ENCODE results near the gene TRIM14.
"Not testable (repeated sequence)": the region's sequence is repeated elsewhere in the genome, so short reads cannot be mapped to it uniquely, and the experiment has no call there.

The TRIM14 gene

DNA sequence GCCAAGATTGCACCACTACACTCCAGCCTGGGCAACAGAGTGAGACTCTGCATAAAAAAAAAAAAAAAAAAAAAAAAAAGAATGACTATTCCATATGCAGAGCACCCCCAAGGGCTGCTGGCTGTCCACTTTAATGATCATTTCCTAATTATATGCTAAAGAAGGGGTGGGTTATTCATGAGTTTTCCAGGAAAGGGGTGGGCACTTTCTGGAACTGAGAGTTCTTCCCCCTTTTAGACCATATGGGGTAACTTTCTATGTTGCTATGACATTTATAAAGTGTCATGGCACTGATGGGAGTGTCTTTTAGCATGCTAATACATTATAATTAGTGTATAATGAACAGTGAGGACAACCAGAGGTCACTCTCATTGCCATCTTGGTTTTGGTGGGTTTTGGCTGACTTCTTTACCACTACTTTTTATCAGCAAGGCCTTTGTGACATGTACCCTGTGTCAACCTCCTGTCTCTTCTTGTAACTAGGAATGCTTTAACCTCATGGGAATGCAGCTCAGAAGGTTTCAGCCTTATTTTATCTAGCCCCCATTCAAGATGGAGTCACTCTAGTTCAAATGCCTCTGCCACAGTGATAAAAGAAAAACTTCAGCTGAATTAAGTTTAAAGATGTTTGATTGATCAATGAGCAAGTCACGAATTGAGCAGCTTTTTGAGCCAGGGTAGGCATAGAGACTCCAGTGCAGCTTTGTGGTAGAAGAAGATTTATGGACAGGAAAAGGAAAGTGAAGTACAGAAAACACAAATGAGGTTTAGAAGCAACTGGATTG lies 69.5 kb downstream of the TRIM14 start:
- no peak for DNase-seq (ENCODE audit: low read depth in 2 of 2)

- no peak for DNase-seq (ENCODE audit: low read depth in 2 of 2)
Measured at GRCh38 chr9:98047002-98047401, 72.0 kb downstream of the TRIM14 start.

- DNase-seq (ENCODE audit: low read depth in 2 of 2) = no peak
Measured at GRCh38 chr9:98046180-98046543, 72.9 kb downstream of the TRIM14 start.

- no peak for DNase-seq (ENCODE audit: low read depth in 2 of 2)
Measured at GRCh38 chr9:98045234-98046179, 73.5 kb downstream of the TRIM14 start.

GRCh38 chr9:98043915-98044314 lies 75.1 kb downstream of the TRIM14 start:
- DNase-seq (ENCODE audit: low read depth in 2 of 2) = no peak

- DNase-seq (ENCODE audit: low read depth in 2 of 2) = no peak
Measured at GRCh38 chr9:98040212-98040611, 78.8 kb downstream of the TRIM14 start.

DNA sequence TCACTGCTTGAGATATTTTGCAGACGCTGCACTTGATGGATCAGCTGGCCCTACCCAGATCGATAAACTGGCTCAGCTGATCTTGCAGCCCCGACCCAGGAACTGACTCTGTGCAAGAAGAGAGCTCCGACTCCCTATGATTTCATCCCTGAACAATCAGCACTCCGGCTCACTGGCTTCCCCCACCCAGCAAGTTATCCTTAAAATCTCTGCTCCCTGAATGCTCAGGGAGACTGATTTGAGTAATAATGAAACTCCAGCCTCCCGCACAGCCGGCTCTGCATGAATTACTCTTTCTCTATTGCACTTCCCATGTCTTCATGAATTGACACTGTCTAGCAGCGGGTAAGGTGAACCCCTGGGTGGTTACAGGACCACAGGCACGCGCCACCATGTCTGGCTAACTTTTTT lies 79.4 kb downstream of the TRIM14 start:
- no peak for DNase-seq (ENCODE audit: low read depth in 2 of 2)

DNA sequence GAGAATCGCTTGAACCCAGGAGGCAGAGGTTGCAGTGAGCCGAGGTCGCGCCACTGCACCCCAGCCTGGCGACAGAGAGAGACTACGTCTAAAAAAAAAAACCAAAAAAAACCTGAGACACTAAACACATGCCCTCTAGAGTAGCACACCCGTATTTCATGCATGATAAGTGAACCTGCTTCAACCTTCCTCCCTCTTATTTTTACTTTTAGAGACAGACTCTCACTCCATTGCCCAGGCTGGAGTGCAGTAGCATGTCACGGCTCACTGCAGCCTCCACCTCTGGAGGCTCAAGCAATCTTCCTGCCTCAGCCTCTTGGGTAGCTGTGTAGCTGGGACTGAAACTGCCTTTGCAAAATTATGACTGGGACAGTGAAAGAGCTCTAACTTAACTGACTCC lies 80.1 kb downstream of the TRIM14 start:
- DNase-seq (ENCODE audit: low read depth in 2 of 2) = no peak

- DNase-seq (ENCODE audit: low read depth in 2 of 2) = no peak
Measured at GRCh38 chr9:98037357-98037756, 81.7 kb downstream of the TRIM14 start.

- peak; percentile 58 to 82 for DNase-seq (ENCODE audit: low read depth in 2 of 2)
Measured at GRCh38 chr9:98034593-98035546, 84.2 kb downstream of the TRIM14 start.

GRCh38 chr9:98031935-98032334 lies 87.1 kb downstream of the TRIM14 start:
- DNase-seq (ENCODE audit: low read depth in 2 of 2) = no peak

DNA sequence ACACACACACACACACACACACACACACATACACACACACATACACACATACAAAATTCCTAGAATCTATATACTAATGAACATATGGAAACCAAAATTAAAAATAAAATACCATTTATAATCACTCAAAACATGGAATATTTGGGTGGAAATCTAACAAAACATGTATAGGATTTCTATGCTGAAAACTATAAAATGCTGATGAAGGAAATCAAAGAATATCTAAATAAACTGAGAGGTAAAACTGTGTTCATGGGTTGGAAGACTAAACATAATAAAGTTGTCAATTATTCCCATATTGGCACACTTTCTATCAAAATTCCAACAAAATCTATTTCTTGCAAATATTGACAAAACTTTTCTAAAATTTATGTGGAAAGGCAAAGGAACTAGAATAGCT lies 87.9 kb downstream of the TRIM14 start:
- no peak for DNase-seq (ENCODE audit: low read depth in 2 of 2)

DNA sequence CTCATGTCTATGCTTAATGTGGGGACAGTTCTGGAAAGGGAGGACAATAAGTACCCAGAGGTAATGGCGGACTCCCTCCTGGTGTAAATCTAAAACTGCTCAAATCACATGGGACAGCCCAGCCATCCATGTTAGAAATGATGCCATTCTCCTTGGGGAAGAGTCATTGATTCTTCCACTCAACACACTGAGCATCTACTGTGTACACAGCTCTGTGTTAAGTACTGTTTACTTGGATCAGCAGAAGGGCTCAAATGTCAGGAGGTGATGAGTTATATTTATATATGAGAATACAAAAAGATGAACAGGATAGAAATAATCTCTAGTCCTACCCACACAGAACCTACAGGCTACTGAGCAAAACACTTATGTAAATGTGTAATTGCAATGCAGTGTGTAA lies 94.3 kb downstream of the TRIM14 start:
- no peak for DNase-seq (ENCODE audit: low read depth in 2 of 2)

DNA sequence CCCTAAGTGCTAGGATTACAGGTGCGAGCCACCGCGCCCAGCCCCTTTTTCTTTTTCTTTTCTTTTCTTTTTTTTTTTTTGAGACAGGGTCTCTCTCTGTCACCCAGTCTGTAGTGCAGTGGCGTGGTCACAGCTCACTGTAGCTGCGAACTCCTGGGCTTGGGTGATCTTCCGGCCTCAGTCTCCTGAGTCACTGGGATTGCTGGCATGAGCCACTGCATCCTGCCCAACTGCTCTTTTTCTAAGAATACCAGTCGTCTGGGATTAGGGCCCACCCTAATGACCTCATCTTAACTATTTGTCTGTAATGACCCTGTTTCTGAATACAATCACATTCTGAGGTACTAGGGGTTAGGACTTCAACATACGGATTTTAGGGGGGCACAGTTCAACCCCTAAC lies 96.6 kb downstream of the TRIM14 start:
- no peak for DNase-seq (ENCODE audit: low read depth in 2 of 2)

- no peak for DNase-seq (ENCODE audit: low read depth in 2 of 2)
Measured at GRCh38 chr9:98021306-98022040, 97.5 kb downstream of the TRIM14 start.

DNA sequence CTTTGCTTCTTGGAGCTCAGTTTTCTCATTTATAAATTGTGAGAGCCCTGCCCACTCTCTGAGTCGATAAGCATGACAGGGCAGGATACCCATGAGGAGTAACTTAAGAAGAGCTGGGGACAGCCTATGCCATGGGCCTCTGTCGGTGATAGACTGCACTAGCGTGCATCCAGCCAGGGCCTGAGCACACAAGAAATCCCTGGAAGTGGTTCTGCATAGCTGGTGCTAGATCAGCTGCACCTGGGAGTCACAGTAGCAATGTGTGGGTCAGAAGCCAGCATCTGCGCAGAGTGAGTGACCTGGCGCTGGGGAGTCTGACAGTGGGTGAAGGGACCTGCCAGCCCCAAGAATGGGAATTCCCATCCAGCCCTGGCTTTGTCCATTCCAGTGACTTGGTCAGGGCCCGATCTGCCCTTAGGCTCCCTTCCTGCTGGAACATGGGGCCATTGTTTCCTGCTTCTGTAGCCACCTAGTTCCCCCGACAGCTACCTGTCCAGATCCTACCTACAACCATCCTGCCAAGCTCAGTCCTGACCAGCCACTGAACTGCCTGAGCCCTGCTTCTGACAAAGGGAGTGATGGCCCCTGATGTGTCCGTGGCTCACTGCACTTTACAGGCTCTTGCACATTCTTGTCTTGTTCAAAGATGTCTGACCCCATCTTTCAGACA lies 98.4 kb downstream of the TRIM14 start:
- no peak for DNase-seq (ENCODE audit: low read depth in 2 of 2)

- DNase-seq (ENCODE audit: low read depth in 2 of 2) = not testable (repeated sequence)
Measured at GRCh38 chr9:98019869-98020268, 99.2 kb downstream of the TRIM14 start.

Data from stimulated activated CD8-positive, alpha-beta memory T cell treated with anti-CD3 and anti-CD28 coated beads, Interleukin-15, amount 100 ng/mL, for 4 hours (primary cell).